ENCODE measurements around the gene DPH7.
"Not testable (repeated sequence)": the region's sequence is repeated elsewhere in the genome, so short reads cannot be mapped to it uniquely, and the experiment has no call there.

- not testable (repeated sequence) for TF ChIP-seq CTCF (IDR thresholded peaks at IDR 0.05 in 8 of 11, conservative IDR thresholded peaks at IDR 0.05 in 3 of 11); POLR2A (IDR thresholded peaks at IDR 0.05)
Observed at GRCh38 chr9:137627406-137627805, 48.7 kb upstream of the DPH7 start.

All from spleen (tissue), 7 donors.